NCI-H2196 (cell line): Measurements from ENCODE around the gene PLA2G3.

Experiments
- DNase-seq: peaks from one replicate; lab custom pipeline; 2025; ENCODE audit not compliant: unreplicated experiment; lab: John Stamatoyannopoulos, UW

PLA2G3 gene

DNA sequence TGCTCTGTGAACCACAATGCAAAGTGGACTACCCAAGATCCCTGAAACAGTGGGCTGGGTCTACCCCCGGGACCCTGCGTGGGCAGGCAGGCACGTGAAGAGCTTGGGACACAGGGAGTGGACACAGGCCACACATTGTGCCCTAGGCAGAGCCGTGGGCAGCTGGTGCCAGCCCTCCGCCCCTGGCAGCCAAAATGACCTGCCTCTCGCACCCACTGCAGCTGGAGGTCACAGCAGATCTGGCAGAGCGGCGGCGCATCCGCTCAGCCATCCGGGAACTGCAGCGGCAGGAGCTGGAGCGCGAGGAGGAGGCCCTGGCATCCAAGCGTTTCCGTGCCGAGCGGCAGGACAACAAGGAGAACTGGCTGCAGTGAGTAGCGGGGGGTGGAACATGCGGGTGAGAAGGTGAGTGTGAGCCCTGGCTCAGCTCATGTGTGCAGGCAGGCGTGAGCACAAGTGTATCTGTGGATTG, 52.5 kb downstream of the PLA2G3 start:
- DNase-seq, result no peak

DNA sequence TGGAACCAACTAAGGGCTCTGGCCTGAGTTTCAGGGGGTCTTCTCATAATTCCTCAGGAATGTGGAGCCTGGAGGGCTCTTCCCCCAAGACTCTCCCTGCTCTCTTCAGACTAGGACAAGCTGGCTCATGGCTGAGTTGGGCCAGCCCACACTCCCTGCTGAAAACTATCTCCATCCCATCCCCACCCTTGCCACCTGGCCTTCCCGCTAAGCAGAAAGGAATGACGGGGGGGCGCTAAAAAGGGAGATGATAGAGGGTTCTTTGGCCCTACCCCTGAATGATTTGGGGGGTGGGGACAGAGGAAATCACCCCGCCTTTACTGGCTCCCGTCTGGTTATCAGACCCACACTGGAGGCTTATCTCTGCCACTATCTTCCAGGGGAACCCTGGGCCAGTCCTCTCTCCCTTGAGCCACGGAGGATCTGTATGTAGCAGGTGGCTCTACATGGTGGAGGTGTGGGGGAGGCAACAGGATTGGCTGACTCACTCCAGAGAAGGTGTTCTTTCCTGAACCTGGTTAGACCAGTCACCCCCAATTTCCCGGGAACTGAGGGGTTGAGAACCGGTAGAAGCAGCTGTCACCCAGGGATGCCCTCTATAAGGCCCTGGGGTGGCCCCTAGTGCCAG, 53.5 kb downstream of the PLA2G3 start:
- DNase-seq, result no peak

DNA sequence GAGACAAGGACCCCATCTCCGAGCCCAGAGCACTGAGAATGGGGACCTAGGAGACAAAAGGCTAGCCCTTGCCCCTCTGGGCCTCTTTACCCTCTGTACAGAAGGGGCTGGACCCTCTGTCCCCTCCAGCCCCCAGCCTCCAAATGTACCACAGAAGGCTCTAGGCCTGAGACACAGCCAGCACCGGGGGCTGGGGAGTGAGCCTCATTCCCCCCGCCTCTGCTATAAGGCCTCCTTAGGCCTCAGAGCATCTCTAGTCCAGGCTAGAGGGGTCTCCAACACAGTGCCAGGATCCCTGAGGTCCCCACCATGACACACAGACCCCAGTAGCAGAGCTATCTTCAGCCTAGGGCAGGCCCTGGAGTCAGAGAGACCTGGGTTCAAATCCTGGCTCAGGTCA, 54.4 kb downstream of the PLA2G3 start:
- no peak for DNase-seq

DNA sequence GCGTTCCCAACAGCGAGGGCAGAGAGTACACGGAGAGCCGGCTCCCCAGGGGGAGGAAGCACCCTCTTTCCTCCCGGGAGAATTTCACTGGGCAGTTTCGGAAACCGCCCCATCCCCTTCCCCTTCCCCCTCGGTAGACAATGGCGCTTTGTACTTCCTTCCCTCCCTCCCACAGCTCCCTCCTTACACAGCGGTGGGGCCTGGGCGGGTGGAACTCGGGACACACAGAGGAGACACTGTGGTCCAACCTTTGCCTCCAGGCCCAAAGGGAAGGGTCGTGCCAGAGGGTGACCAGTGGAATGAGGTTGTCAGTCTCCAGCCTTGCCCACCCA, 54.8 kb downstream of the PLA2G3 start:
- no peak for DNase-seq

GRCh38 chr22:31084811-31085492, 55.4 kb downstream of the PLA2G3 start:
- no peak for DNase-seq
